Measurements from ENCODE around the gene EHBP1.

EHBP1 gene

DNA sequence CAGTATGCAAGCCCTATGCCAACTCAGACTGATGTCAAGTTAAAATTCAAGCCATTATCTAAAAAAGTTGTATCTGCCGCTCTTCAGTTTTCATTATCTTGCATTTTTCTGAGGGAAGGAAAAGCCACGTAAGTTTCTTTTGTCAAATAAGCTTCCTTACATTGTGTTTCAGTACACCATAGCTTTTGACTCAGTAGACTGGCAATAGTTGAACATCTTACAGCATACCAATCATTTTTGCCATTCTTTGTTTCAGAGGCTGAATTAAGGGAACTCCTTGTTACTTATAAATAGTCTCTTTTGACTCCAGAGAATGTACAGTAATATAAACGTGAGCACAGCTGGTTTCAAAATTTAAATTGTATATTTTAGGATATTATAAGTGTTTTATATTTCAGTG, 120.6 kb downstream of the EHBP1 start:
- no peak for DNase-seq

DNA sequence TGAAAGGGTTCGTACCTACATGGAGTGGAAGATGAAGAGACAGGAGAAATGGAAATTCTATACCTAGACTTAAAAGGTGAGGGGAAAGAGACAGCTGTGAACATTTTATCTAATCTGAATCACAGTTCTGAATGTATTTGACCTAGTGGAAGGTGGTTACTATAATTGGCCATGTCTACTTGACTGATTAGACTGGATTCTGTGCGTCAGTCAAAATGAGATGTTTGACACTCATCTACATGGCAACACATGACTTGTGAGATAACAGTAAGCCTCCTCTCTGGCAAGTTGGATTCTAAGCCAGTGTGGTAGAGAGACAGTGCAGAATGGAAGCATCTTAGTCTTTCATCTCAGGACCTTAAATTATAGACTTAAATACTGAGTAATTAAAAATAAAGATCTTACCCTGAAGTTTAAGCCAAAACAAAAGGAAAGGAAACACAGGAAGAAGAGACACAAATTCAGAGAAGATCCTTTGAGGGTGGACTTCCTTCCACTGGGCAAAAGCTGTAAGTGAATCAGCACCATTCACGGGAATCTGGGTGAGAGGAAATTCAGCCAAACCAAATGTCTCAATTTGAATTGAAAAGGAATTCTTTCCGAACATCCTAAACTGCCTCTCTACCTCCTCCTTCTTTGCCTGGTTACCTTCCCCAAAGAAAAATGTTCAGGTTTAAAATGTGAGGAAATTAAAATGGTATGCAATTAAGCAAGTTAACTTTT, 121.6 kb downstream of the EHBP1 start:
- no peak for DNase-seq

DNA sequence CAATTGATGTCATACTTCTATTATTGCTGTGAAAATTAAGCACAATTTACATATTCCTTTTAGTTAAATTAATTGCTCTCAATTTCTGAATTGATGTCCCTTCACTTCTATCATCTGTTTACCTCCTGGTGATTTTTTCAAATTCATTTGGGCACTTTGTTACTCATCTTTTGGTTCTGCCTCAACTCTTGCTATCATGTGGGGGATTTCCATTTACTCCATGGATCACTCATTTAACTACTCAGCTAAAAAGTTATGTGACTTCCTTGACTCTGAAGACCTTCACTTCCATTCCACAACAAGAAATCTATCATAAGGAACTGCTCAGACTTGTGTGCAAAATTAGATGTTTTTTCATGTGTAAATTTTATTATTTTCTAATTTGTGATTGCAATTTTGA, 126.2 kb downstream of the EHBP1 start:
- DNase-seq = peak; percentile 70

DNA sequence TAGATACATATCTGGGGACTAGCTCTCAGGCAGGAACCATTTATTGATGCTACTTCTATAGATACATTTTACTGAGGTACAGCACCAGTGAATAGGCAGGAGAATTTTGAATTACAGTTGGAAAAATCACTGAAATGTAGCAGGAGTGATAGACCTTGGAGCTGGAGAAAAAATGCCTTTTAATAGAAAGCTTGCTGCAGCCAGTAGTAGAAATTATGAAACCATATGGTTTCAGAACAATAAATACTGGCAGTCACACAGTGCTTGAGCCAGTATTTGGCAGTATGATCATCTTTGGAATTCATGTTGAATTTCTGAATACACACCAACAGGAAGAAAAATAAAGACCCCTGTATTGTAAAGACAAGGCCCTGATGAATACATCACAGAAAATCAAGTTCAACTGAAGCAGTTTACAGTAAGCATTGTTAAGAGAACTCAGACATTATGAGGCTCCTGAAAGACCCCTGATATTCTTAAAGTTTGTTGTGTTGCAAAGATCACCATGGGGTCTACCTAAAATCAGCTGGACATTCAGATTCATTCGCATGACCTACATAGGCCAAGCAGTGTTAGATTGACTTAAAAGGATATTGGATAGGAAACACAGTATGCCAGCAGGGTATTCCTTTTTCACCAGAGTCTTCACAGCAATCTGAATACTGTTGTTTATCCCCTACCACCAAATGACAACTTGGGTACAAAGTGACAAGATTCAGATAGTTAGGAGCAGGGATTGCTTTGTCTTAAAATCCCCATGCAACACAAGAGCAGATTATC, 139.0 kb downstream of the EHBP1 start:
- DNase-seq = no peak

DNA sequence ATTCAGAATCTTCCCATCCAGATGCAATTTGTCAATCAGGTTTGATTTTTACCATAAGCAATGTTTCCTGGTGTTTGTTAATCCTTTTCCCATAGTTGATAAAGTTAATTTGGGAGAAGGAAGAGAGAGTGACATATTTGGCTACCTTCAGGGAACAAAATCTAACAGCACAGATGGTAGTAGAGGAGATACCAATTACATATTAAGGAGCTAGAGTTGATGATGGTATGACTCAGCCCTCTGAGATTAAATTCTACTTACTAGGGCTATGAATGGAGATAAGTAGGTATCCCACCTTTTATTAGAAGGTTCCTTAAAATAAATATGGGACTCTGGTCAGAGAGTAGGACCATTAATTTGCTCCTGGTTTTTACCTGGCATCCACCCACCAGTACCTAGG, 139.7 kb downstream of the EHBP1 start:
- no peak for DNase-seq

DNA sequence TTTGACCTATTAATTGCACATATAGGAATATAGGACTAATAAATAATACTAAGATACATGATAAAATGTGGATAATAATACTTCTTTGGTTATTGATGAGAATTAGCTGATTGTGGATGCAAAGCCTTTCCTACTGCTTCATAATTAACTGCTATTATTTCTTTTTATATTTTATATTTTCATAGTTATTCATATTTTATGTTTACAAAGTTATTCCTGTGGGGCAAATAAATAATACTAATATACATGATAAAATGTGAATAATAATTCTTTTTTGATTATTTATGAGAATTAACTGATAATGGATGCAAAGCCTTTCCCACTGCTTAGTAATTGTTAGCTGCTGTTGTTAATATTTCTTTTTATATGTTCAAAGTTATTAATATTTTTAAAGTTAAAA, 146.7 kb downstream of the EHBP1 start:
- DNase-seq = no peak

DNA sequence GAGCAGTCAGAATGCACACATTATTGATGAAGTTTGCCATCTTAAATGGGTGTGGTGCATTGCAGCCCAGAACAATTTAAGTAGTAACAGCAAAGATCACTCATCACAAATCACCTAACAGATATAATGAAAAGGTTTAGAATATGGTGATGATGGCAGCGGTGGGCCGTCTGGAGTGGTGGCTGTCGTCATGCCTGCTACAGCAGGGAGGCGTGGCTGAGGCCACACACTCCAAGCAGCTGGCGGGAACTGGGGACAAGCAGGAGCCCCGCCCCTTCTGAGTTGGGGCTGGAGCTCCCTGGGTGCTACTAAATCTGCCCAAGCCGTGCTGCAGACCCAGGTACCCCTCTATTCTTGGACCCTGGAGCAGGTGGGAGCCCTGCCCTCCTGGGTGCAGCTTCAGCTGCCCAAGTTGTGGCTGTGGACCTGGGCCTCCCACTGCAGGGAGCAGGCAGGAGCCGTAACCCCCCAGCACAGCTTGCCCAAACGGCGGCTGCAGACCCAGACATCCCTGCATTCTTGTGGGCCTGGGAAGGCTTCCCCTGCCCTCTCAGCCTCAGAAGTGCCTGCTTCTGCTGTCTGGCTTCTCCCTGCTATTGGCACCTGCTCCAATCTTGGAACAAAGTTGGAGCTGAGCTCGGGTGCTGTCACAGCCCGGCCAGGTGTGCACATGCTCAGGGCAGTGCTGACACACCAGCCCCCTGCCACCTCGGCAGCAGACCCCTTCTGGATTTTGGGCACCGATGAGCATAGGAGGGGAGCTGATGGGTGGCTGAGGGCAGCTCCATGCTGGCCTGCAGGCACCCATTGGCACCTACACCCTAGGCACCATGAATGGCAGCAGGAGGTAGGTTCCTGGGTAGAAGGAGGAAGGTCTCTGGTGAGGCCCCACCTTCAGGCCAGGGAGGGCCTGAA, 149.3 kb downstream of the EHBP1 start:
- no peak for DNase-seq

DNA sequence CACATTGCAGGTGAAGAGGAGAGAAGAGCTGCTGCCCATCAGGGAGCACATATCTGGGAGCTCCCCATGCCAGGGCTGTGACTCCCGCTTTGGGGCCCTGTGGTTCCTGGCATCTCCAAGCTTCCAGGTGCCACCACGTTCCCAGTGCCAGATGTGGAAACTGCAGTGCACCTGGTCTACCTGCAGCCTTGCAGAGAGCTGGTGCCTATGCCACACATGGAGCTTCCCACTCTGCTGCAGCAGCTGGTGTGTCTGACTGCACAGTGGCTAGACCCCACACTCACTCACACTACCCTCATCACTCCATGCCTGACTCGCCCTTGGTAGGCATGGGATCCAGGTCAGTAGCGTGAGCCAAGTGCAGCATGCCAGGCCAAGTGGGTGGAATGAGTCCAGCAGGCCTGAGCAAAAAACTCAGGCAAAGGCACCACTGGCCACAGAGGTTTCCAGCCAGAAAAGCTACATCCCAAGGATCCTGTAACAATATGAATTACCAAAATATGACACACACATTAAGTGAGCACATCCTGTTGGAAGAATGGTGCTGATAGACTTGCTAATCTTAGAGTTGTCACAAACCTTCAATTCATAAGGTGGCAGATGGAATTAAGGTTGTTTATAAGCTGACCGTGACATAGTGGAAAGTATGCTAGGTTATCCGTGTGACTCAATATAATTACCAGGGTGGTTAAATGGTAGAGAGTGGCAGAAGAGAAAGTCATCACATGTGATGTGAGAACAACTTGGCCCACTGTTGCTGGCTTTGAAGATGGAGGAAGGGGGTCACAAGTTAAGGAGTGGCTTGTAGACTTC, 150.9 kb downstream of the EHBP1 start:
- no peak for DNase-seq

DNA sequence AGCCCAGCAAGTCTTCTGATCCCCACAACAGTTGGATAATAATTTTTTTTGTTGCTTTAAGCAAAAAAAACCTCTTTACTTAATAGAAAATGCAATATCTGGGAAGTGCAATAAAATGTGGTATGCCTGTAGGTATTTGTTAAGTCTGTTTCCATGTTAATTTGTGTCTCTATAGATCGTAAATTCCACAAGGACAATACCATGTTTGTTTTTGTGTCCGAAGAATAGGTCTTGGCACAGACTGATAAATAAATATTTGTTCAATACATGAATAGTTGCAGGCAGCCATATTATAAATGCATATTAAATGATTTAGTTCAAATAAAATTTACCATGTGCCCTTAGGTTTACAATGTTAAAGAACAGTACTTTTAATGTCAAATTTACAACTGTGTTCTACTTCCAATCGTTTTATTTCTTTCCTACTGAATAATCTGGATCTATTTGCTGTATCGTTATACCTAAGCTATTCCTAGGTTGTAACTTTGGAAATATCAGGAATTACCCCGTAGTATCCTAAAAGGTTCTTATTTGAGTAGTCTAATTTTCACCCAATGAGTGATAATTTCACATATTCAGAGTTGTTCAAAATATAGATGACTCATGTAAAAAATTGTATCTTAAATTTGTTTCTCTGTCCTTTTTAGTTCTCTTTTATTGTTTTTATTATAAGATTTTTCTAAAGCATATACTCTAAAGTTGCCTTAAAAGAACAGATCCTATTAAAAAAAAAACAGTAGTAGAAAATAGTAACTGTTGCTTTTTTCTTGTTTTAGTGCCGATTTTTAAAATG, 151.8 kb downstream of the EHBP1 start:
- DNase-seq = no peak

DNA sequence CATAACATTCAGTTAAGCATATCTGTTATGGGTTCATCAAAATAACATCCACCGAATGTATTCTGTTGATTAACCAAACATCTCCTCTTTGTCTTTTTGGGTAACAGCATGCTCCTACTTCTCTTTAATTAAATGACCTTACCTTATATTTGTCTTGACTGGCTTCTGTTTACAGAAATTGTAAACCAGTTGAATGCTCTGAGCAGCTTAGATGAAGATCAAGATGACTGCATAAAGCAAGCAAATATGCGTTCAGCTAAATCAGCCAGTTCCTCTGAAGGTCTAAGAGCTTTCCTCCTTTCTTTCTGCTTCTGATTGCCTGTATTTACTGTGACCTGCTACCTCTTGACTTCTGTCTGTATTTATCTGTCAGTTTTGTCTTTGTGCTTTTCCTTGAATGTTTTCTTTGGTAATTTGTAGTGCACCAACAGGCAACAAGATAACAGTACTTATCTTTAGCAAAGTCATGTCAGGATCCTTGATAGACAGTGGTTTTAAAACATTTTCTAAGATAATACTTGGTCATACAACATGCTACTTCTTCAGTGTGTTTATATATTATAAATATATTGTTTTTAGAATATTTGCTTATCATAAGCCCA, 152.8 kb downstream of the EHBP1 start:
- DNase-seq = no peak

DNA sequence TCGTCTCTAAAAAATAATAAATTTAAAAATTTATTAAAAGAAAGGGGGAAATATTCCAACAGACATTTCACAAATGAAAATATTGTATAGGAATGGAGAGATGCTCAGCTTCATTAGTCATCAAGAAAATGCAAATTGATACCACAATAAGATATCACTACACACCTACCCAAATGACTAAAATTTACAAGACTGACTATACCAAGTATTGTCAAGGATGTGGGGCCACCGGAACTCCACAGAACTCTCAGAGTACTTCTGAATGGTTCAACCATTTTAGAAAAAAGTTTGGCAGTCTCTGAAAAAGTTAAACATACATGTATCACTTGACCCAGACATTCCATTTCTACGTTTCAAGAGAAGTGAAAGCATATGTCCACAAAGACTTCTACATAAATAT, 163.4 kb downstream of the EHBP1 start:
- peak; percentile 48 for DNase-seq

DNA sequence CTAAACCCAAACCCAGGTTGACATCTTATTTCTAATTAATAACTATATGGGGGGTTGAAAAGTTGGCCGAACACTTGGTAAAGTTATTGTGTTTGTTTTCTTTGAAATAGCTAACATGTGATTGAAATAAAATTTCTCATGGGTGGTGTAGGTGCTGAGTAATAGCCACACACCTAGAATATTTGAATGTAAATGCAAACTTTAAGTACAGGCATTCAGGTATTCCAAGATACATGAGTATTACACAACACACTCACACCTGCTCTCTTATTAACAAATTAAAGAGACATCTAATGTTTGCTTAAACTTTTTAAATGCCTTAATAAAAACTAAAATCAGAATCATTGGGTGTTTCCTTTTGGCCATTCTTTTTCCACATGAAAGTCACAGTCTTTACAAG, 165.5 kb downstream of the EHBP1 start:
- no peak for DNase-seq

DNA sequence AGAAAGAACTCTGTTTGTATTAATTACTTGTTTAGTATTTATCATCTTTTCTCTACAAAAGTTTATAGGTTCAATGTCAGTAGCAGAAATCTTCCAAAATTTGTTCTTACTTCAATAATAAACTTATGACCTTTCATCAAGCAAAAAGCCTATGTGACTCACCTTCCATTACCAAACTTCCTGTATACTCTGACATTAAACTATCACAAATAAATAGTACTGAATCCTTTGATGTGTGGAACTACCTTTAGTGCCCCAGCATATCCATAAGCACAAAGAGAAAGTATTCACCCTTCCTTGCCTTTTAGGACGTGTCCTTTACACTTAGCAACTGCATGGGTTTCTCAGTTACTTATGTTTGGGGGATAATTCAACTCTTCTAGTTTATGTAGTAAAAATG, 166.0 kb downstream of the EHBP1 start:
- DNase-seq = no peak

DNA sequence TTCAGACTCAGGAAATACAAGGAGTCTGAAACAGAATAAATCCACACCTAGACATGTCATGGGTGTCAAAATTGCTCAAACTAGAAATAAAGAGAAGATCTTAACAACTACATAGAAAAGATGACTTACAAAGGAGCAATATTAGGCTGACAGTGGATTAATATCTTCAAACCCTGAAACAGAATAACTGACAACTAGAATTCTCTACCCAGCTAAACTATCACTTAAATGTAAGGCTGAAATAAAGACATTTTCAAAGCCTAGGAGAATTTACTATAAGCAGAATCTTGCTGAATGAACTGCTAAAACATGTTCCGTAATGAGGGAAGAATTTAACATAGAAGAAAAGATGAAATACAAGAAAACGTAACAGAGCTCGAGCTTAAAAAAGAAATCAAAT, 168.1 kb downstream of the EHBP1 start:
- DNase-seq = no peak

DNA sequence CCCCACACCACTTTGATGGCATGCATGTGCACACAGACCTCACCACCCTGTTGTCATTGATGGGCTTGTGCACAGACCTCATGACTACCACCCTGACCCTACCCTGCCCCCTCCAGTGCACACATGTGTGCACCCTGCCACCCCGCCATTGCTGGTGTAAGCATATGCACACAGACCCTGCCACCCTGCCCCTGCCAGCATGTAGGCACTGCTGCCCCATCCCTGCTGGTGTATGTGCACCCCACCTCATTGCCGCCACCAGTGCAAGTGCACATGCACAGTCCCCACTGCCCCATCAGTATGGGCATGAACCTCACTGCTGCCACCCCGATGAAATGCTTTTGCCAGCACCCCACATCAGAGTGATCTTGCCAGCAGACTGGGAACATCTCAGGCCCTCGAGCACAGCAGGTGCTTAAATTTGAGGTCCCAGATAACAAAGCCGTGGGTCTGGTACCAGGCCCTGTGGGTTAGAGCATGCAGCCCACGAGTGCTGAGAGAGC, 169.4 kb downstream of the EHBP1 start:
- DNase-seq = no peak

DNA sequence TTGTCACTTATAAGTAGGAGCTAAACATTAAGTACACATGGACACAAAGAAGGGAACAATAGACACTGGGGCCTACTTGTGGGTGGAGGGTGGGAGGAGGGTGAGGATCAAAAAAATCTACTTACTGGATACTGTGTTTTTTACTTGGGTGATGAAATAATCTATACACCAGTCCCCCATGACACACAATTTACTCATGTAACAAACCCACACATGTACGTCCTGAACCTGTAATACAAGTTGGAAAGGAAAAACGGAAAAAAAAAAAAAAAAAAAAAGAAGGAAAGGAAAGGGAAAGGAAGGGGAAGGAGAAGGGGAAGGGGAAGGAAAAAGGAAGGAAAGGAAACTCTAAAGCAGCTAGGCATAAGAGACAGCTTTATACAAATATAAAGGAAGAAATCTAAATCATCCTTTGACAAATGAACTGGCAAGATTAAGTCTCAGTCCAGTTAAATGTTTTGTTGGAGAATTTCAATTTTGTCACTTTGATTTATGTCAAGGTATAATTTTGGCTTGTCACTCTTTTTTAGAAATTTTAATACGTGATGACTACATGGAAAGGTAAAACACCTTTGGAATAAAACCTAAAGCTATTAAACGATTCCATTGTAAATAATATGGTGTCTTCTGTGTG, 175.8 kb downstream of the EHBP1 start:
- DNase-seq = no peak

DNA sequence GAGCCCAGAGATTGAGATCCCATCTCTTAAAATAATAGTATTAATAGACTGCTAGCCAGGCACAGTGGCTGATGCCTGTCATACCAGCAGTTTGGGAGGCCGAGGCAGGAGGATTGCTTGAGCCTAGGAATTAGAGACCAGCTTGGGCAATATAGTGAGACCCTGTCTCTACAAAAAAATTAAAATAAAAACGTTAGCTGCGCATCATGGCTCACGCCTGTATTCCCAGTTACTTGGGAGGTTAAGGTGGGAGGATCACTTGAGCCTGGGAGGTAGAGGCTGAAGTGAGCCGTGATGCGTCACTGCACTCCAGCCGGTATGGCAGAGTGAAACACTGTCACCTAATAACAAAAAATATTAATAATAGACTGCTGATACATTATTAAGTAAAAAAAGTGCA, 178.1 kb downstream of the EHBP1 start:
- DNase-seq = no peak

DNA sequence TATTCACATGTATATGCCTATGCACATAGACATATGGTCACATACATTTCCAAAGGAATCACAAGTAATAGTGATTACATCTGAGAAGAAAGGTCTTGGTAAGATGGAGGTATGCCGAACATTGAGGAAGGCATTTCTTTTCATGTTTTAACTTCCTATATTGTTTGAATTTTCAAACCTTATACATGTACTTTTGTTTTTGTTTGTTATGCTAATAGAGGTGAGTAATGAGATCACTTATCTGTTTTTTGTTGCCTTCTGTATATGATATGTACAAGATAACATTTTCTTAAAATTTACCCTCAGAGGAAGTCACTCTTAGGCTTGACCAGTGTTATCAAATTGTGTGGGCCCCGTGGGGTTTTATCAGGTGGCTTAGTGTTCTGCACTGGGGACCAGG, 178.6 kb downstream of the EHBP1 start:
- DNase-seq = no peak

DNA sequence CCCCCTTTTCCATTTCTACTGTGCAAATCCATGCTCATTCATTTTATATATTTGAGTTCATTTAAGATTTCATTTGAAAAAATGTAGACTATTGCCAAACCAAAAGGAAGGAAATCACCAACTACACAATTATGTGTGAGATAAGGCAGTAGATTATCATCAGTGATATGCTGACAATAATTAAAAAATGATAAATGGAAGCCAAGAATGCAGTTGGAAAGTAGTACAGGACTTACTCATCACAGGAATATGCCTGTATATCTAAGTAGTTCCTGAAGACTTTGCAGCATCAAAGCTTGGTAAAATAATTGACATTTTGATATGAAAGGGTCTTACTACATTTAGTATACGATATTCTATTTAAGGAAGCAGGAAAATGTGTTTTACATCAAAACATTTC, 179.0 kb downstream of the EHBP1 start:
- DNase-seq = no peak

DNA sequence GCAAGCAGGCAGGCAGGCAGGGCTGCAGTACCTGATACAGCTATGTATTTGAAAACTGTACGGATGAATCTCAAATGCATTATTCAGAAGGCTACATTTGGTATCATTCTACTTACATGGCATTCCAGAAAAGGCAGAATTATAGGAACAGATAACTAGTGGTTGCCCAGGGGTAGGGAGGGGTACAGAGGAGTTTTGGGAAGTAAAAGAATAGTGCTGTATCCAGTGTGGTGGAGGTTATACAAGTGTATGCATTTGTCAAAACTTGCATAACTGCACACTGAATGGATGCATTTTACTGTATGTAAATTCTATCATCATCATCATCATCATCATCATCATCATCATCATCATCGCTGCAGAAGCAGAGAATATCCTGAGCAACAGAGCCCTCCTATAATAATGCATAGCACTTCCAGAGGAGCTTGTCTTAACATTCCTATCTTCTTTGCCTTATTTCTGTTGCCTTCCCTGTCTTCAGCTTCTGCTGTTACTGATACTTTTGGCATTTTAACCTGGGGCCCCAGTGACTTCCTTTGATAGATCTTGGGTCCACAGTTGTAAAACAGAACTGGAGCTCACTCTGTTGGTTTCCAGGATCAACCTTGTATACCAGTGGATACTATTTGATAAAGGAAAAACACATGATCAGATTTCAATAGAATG, 189.6 kb downstream of the EHBP1 start:
- DNase-seq = no peak

All from activated CD4-positive, alpha-beta T cell treated with anti-CD3 and anti-CD28 coated beads, Interleukin-2, amount 50 U/mL, for 16 hours (primary cell).